Measurements from ENCODE around the gene PIP5K1C.
"Not testable (repeated sequence)": the region's sequence is repeated elsewhere in the genome, so short reads cannot be mapped to it uniquely, and the experiment has no call there.

The PIP5K1C gene

GRCh38 chr19:3673506-3674439 lies 26.5 kb downstream of the PIP5K1C start:
- DNase-seq = no peak

GRCh38 chr19:3672993-3673392 lies 27.3 kb downstream of the PIP5K1C start:
- no peak for DNase-seq

- DNase-seq = no peak
These were observed 27.7 kb downstream of the PIP5K1C start for GRCh38 chr19:3672575-3672948.

GRCh38 chr19:3671680-3672574 lies 28.3 kb downstream of the PIP5K1C start:
- DNase-seq = no peak

- DNase-seq = no peak
These were observed 29.2 kb downstream of the PIP5K1C start for GRCh38 chr19:3670796-3671679.

- peak; percentile 60 for DNase-seq
These were observed 30.1 kb downstream of the PIP5K1C start for GRCh38 chr19:3669947-3670795.

GRCh38 chr19:3669082-3669946 lies 31.0 kb downstream of the PIP5K1C start:
- no peak for DNase-seq

GRCh38 chr19:3668331-3669081 lies 31.8 kb downstream of the PIP5K1C start:
- no peak for DNase-seq

- DNase-seq = no peak
These were observed 32.5 kb downstream of the PIP5K1C start for GRCh38 chr19:3667766-3668165.

GRCh38 chr19:3667037-3667638 lies 33.1 kb downstream of the PIP5K1C start:
- no peak for DNase-seq

- DNase-seq = not testable (repeated sequence)
These were observed 33.8 kb downstream of the PIP5K1C start for GRCh38 chr19:3666545-3666856.

GRCh38 chr19:3665681-3666544 lies 34.4 kb downstream of the PIP5K1C start:
- no peak for DNase-seq

GRCh38 chr19:3664879-3665642 lies 35.2 kb downstream of the PIP5K1C start:
- no peak for DNase-seq

GRCh38 chr19:3663838-3664237 lies 36.4 kb downstream of the PIP5K1C start:
- DNase-seq = no peak

- no peak for DNase-seq
These were observed 38.7 kb downstream of the PIP5K1C start for GRCh38 chr19:3661284-3662238.

- DNase-seq = no peak
These were observed 39.6 kb downstream of the PIP5K1C start for GRCh38 chr19:3660493-3661219.
